GM21447 (cell line): ENCODE measurements around the gene DUOXA2.
"Not testable (repeated sequence)": the region's sequence is repeated elsewhere in the genome, so short reads cannot be mapped to it uniquely, and the experiment has no call there.

Experiments used
- ATAC-seq: cut with Tn5 transposase; IDR thresholded peaks from one replicate; pipeline ENCODE4 v1.9.1; 2021; ENCODE audit not compliant: unreplicated experiment

DUOXA2 gene

GRCh38 chr15:45114076-45114750 lies at the start of gene DUOXA2, which contains the start of gene DUOX2:
TSS of gene DUOXA2 (plus strand) at chr15:45114326. CDS start at chr15:45114606, 280 bp downstream.
TSS of gene DUOX2 (minus strand) at chr15:45114172. CDS start at chr15:45113411, 761 bp downstream.
- no peak for ATAC-seq

- no peak for ATAC-seq
Observed at GRCh38 chr15:45064386-45064785, 49.7 kb upstream of the DUOXA2 start.

- not testable (repeated sequence) for ATAC-seq
Observed at GRCh38 chr15:45069942-45070360, 44.2 kb upstream of the DUOXA2 start.

DNA sequence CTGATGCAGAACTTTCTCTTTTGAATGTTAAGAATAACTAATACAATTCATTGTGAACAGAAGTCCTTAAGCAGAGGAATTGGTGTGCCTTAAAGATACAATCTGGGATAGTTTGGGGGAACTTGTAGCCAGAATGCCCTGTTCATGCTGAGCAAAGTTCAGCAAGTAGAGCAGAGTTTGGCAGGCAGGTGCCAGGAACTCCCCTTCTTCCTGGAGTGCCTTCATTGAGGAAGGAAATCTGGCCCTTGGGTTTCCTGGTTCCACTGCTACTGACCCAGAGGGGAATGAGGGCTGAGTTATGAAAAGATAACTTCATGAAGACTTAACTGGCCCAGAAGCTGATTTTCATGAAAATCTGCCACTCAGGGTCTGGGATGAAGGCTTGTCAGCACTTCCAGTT lies 40.5 kb upstream of the DUOXA2 start:
- ATAC-seq = not testable (repeated sequence)

GRCh38 chr15:45075440-45076320 lies 38.4 kb upstream of the DUOXA2 start:
- not testable (repeated sequence) for ATAC-seq

GRCh38 chr15:45077391-45077790 lies 36.7 kb upstream of the DUOXA2 start:
- not testable (repeated sequence) for ATAC-seq

DNA sequence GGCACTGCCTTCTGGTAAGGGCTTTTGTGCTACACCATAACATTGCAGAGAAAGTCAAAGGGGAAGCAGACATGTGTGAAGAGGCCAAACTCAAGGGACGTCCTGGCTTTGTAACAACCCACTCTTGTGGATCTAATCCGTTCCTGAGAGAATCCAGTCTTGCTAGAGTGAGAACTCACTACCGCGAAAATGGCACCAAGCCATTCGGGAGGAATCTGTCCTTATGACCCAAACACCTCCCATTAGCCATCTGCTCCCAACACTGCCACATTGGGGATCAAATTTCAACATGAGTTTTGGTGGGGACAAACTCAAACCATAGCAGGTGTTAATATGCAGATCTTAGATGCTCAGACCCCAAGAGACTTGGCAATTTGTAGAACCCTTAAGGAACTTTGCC lies 34.9 kb upstream of the DUOXA2 start:
- ATAC-seq = not testable (repeated sequence)

GRCh38 chr15:45079628-45080246 lies 34.4 kb upstream of the DUOXA2 start:
- ATAC-seq = not testable (repeated sequence)

DNA sequence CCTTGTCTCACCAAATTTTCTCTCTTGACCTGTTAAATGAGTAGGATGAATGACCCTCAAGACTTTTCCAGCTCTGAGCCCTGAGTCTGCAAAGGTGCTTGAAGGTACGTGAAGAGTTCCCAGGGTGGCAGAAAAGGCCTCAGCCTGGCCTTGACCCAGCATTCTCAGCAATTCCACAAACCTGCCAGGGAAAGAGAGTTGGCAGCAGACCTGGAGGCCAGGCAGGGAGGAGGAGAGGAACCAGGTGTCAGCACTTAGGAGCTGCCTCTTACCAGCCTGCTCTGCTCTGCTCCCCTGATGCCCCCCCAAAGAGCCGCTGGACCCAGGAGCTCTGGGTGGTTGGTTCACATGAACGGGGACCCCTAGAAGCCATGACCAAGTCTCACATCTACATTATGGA lies 33.5 kb upstream of the DUOXA2 start:
- not testable (repeated sequence) for ATAC-seq

DNA sequence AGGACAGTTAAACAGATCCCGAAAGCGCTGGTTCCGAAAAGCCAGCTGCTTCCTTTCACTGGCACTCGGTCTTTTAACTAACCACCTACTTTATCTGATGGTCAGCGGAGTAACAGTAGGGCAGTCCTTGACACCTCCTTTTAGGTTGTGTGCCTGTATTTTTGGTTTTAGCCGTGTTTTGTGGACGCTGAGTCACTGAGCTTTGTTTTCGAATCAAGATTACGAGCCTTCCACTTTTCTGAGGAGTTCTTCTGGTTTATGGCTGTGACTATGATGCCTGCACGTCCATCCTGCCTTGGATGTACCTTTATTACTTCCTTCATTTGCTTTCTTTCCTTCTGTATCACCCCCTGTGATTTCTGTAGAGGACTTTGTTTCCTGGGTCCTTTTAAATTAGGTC lies 31.7 kb upstream of the DUOXA2 start:
- ATAC-seq = not testable (repeated sequence)

DNA sequence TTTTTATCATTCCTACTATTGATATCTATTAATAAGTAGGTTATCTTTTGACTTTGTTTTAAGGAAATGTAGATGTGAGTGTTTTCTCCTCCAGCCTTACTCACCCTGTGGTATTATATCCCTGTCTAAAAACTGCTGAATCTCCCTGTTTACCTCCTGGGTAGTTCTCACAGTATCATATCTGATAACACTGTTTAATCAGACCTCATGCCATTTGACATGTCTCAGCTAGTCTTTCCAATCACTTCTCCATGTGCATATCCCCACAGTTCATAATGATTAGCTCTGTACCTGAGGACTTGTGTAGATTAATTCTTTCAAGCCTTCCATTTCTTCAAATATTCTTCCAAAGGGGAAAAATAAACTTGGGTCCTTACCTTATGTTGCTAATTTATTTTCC lies 30.9 kb upstream of the DUOXA2 start:
- no peak for ATAC-seq

DNA sequence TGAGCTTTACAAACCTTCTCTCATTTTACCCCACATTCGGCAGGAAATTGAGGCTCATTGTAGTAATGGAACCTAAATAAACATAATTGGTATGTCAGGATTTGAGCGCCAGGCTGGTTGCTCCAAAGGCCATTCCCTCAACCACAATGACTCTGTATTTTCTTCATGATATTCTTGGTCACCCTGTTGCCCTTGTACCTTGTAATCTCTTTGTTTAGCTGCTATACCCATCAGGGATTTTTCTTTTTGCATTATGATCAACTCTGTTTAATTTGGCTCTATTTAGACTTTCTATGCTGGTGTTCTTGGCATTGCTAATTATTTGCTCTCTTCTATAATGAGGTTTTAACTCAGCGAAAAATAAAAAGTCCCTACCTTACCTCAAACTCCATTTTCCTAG lies 30.0 kb upstream of the DUOXA2 start:
- no peak for ATAC-seq

DNA sequence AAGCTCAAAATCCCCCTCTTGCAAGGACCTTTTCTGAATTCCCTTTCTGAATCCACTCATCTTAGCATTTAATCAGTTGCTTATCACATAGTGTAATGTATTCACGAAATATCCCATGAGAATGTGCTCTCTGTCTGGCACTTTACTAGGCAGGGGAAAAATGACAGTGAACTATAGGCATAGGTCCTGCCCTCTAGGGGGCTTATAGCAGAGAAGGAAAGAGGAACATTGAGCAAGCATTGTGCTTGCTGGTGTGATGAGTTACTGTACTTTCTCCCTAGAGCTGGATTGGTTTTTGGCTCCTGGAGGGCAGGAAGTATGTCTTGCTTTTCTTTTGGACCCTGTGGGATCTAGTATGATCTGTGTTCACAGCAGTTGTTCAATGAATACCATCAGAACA lies 26.6 kb upstream of the DUOXA2 start:
- no peak for ATAC-seq

- no peak for ATAC-seq
Observed at GRCh38 chr15:45088801-45089711, 25.1 kb upstream of the DUOXA2 start.

DNA sequence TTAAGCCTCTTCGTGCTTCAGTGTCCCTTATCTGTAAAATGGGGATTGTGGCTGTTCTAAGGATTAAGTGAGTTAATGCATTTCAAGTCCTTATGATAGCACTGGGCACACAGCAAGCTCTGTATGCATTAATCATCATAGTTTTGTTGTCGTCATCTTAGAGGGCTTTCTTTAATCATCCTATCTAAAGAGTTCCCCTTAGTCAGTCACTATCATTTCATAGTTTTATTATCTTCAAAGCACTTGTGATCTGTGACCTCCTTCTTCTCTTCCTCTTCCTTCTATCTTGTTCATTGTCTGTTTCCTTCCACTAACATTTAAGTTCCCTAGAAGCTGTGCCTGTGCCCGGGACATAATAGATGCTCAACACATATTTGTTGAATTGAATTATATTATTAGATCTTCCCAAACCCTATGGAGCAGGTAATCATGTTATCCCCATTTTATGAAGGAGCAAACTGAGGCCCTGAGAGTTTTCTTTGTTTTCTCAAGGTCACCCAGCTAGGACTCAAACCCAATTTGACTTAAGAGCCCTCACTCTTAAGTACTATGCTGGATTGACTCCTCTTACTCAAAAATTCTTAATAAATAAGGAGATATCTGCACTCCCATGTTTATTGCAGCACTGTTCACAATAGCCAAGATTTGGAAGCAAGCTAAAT lies 24.3 kb upstream of the DUOXA2 start:
- no peak for ATAC-seq

DNA sequence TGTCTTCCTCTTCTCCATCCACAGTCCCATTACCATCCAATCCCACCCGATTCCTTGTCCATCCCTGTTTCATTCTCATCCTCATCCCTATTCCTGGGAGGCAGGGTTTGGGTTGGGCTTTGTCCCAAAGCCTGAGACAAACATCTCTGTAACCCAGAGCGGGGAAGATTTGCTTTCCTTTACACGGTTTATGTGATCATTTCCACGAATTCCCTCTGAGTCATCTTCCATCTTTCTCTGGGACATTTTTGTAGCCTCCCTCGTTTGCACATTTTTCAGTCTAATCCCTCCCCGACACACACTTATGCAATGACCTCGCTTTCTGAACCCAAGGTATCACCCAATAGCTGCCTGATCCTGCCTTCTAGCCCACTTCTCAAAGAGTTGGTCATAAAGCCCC lies 23.0 kb upstream of the DUOXA2 start:
- ATAC-seq = no peak

GRCh38 chr15:45091576-45091975 lies 22.6 kb upstream of the DUOXA2 start:
- ATAC-seq = no peak

DNA sequence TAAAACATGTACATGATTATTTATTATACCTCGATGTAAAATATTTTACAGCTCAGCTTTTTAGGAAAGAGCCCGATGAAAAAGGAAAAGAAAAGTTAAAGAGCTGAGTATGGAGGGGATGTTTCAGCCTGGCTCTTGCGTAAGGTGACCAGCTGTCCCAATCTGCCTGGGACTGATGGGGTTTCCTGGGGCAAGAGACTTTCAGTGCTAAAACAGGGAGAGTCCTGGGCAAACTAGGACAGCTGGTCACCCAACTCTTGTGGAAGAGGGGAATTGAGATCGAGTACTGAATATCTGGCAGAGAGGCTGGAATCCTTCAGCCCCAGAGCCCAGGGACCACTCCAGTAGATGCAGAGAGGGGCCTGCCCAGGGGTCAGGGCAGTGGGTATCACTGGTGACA lies 21.1 kb upstream of the DUOXA2 start:
- ATAC-seq = no peak

- ATAC-seq = no peak
Observed at GRCh38 chr15:45093622-45094357, 20.3 kb upstream of the DUOXA2 start.
